NK-92 (cell line): Measurements from ENCODE around the gene TTLL1.

Experiments
- DNase-seq: peaks from one replicate; lab custom pipeline; 2025; ENCODE audit not compliant: unreplicated experiment; lab: John Stamatoyannopoulos, UW

TTLL1 gene

GRCh38 chr22:42994917-42995562 lies 94.2 kb downstream of the TTLL1 start:
- no peak for DNase-seq

GRCh38 chr22:42994276-42994916 lies 94.8 kb downstream of the TTLL1 start:
- DNase-seq = no peak

DNA sequence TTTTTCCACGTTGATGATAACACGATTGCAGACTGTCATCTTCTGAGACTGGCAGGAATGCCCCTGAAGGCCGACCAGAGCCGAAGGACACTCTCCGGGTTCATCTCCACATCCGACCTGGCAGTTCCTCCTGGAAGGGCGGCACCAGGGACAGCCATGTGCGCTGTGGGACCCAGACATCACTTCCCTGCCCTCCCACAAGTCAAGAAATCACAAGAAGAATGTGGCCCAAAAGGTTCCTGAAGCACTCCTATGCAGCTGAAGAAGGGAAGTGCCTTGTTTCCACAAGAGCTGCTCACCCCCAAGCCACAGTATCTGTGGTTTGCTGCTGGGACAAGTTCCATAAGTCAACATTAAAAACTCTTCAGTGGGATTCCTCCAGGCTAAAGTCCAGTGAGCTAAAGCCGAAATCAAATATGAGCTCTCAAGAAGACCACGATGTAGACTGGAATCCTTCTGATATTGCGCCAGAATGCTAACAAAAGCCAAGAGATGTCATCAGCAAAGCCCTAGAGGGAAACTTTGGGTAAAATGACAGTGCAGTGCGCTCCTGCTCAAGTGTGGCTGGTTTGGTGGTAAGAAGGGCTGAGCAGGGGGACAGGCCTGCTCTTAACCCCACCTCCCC lies 95.4 kb downstream of the TTLL1 start:
- no peak for DNase-seq

DNA sequence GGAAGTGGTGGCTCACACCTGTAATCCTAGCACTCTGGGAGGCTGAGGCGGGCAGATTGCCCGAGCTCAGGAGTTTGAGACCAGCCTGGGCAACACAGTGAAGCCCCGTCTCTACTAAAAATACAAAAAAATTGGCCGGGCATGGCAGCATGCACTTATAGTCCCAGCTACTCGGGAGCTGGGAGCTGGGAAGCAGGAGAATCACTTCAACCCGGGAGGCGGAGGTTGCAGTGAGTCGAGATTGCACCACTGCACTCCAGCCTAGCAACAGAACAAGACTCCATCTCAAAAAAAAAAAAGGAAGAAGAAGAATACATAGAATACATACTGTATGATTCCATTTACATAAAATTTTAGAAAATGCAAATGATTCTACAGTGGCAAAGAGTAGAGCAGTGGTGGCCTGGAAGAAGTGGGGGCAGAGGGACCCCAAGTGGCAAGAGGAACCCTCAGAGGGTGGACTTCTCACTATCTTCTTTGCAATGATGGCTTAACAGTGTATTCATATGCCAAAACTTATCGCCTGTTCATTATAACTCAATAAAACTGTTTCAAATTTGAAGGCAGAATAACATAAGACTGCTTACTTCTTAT lies 96.2 kb downstream of the TTLL1 start:
- no peak for DNase-seq

- no peak for DNase-seq
These were observed 97.1 kb downstream of the TTLL1 start for GRCh38 chr22:42992092-42992491.

DNA sequence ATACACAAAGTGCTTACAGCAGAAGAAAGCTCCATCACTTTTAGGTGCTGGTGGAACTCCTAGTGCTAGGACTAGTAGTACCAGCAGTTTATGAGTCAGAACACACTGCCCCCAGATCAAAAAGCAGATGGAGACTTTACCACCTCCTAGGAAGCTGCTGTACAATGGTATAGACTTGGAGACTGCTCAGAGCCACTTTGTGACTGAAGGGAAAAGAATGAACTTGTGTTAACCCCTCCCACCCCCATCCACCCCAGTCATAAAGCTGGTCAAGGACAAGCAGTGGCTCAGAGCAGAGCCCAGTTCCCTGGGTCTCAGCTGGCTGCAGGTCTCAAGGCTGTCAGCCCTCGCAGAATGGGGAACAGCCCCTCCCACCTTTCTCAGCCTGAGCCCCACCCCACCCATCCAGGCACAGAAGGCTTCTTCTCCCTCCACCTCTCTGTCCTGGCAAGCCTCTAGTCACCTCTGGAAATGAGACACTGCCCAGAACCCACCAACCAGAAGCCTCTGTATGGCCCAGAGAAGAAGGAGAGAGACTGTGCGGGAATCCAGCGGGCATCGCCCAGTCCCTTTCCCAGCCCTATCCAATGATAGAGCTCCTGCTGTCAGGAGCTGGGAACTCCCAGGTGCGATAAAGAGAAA lies 98.1 kb downstream of the TTLL1 start:
- DNase-seq = no peak

DNA sequence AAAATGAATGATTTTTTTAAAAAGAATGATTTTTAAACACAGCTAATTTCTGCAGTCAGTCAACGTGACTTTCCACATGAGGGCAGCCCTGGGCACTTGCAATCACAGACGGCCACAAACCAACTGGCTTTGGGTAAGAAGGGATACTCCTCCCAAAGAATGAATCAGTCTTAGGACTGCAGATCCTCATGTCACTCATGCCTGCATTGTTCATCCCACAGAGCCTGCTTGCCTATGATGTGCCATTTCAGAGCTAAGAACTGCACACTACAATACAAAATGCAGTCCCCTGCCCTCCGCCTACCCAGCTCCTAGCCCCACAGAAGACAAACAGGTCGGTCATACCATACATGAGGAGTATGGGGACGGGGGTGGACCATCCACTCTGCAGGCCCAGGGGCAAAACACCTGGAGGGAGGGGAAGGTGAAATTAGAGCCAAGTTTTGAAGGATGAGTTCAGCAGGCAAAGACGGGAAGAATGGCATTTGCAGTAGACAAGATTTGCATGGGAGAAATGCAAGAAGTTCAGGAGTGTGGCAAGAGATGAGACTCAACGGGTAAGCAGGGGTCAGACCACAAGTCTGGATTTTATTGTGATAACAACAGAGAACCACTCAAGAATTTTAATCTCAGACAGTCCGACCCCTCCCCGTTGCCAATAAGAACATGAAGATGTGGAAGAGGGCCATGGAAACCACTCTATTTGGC lies 98.9 kb downstream of the TTLL1 start:
- DNase-seq = no peak
